ENCODE measurements around the gene TMEM243. TPM values are rescaled to one million over a fixed set of nuclear protein-coding genes. Genes with fewer than 3 reads are reported as not detected.
"Not testable (repeated sequence)": the region's sequence is repeated elsewhere in the genome, so short reads cannot be mapped to it uniquely, and the experiment has no call there.

TMEM243 gene
- total RNA-seq, 1 donor from 2014 or later, result 4.3 TPM

GRCh38 chr7:87215046-87215445, 4.5 kb downstream of the TMEM243 start:
- intact Hi-C loops (cut with micrococcal nuclease), result no loop called here
- ATAC-seq, result no peak
- DNase-seq, result no peak

- no peak for DNase-seq
- no peak for ATAC-seq
- intact Hi-C loops (cut with micrococcal nuclease), result no loop called here
Observed at GRCh38 chr7:87213811-87214210, 5.7 kb downstream of the TMEM243 start.

GRCh38 chr7:87213252-87213651, 6.3 kb downstream of the TMEM243 start:
- intact Hi-C loops (cut with micrococcal nuclease), result no loop called here
- DNase-seq, result no peak
- ATAC-seq, result no peak

GRCh38 chr7:87212498-87212897, 7.0 kb downstream of the TMEM243 start:
- intact Hi-C loops (cut with micrococcal nuclease), result no loop called here
- ATAC-seq (no peak), DNase-seq (no peak)

- no peak for DNase-seq
- no peak for ATAC-seq
- intact Hi-C loops (cut with micrococcal nuclease), result no loop called here
Observed at GRCh38 chr7:87210506-87210905, 9.0 kb downstream of the TMEM243 start.

- ATAC-seq (no peak), DNase-seq (no peak)
- intact Hi-C loops (cut with micrococcal nuclease), result no loop called here
Observed at GRCh38 chr7:87209295-87209924, 10.1 kb downstream of the TMEM243 start.

- DNase-seq (no peak), ATAC-seq (no peak)
- intact Hi-C loops (cut with micrococcal nuclease), result no loop called here
Observed at GRCh38 chr7:87206361-87206760, 13.2 kb downstream of the TMEM243 start.

GRCh38 chr7:87205701-87206100, 13.8 kb downstream of the TMEM243 start:
- intact Hi-C loops (cut with micrococcal nuclease); ATAC-seq; DNase-seq: not testable (repeated sequence)

GRCh38 chr7:87204933-87205332, 14.6 kb downstream of the TMEM243 start:
- ATAC-seq (no peak), DNase-seq (no peak)
- intact Hi-C loops (cut with micrococcal nuclease), result no loop called here

- intact Hi-C loops (cut with micrococcal nuclease); DNase-seq; ATAC-seq: not testable (repeated sequence)
Observed at GRCh38 chr7:87203929-87204328, 15.6 kb downstream of the TMEM243 start.

- DNase-seq, result no peak
- no peak for ATAC-seq
- intact Hi-C loops (cut with micrococcal nuclease), result no loop called here
Observed at GRCh38 chr7:87202705-87203104, 16.8 kb downstream of the TMEM243 start.

- intact Hi-C loops (cut with micrococcal nuclease), result no loop called here
- no peak for DNase-seq
- ATAC-seq, result no peak
Observed at GRCh38 chr7:87202208-87202607, 17.3 kb downstream of the TMEM243 start.

- intact Hi-C loops (cut with micrococcal nuclease), result loop anchor here (2.0 kb wide), 1 partner anchor 19 kb away; the partner anchor contains the start of gene TMEM243
- DNase-seq (no peak), ATAC-seq (peak; percentile 56)
Observed at GRCh38 chr7:87199700-87200450, 19.7 kb downstream of the TMEM243 start.

- no peak for DNase-seq
- ATAC-seq, result peak; percentile 63
- intact Hi-C loops (cut with micrococcal nuclease), result no loop called here
Observed at GRCh38 chr7:87199241-87199640, 20.3 kb downstream of the TMEM243 start.

- DNase-seq, result no peak
- intact Hi-C loops (cut with micrococcal nuclease), result no loop called here
- no peak for ATAC-seq
Observed at GRCh38 chr7:87193912-87194311, 25.6 kb downstream of the TMEM243 start.

GRCh38 chr7:87192784-87193487, 26.6 kb downstream of the TMEM243 start:
- ATAC-seq (no peak), DNase-seq (no peak)
- intact Hi-C loops (cut with micrococcal nuclease), result no loop called here

GRCh38 chr7:87190783-87191182, 28.7 kb downstream of the TMEM243 start:
- DNase-seq (no peak), ATAC-seq (no peak)
- intact Hi-C loops (cut with micrococcal nuclease), result no loop called here

GRCh38 chr7:87188930-87189329, 30.6 kb downstream of the TMEM243 start:
- DNase-seq (no peak), ATAC-seq (no peak)
- intact Hi-C loops (cut with micrococcal nuclease), result no loop called here

- intact Hi-C loops (cut with micrococcal nuclease), result no loop called here
- ATAC-seq (no peak), DNase-seq (no peak)
Observed at GRCh38 chr7:87187120-87187519, 32.4 kb downstream of the TMEM243 start.

GRCh38 chr7:87179180-87179579, 40.4 kb downstream of the TMEM243 start:
- intact Hi-C loops (cut with micrococcal nuclease), result no loop called here
- DNase-seq (no peak), ATAC-seq (no peak)

Data from left ventricle myocardium superior (tissue), 1 donor.